HEK293 (cell line): ENCODE results near the gene HLF.

ENCODE experiments used
- CTCF ChIA-PET: fragments of 350-600 bp; formaldehyde crosslinking; extraction: SDS; loops from one replicate; lab custom pipeline; 2021; ENCODE audit warnings: antibody characterized with exemption; lab: Yijun Ruan, JAX
- POLR2A ChIA-PET: fragments of 300-600 bp; formaldehyde crosslinking; extraction: SDS; loops from one replicate; lab custom pipeline; 2020; ENCODE audit warnings: antibody characterized with exemption, inconsistent platforms; lab: Yijun Ruan, JAX
- H3K27ac ChIP-seq: fragments of 200-500 bp; sonication (Bioruptor generic); 2 replicates; pipeline ENCODE4 v1.5.1; 2014; ENCODE audit warnings: low read depth, low read length, control low read depth, inconsistent platforms; ENCODE audit errors: extremely low read depth
- H3K36me3 ChIP-seq, 2 experiments: fragments of 200-500 bp in 1 of 2; sonication (Bioruptor generic) in 1 of 2; 1 replicate in 1 of 2; 2 replicates in 1 of 2; pipeline ENCODE4 v1.5.1; 2014 to 2017; ENCODE audit warnings: inconsistent platforms in 2 of 2, low read length in 2 of 2; ENCODE audit not compliant: control insufficient read depth in 2 of 2, insufficient read depth in 1 of 2
- H3K4me1 ChIP-seq: fragments of 200-500 bp; sonication (Bioruptor generic); 2 replicates; pipeline ENCODE4 v1.5.1; 2014; ENCODE audit warnings: mild to moderate bottlenecking, low read length, inconsistent platforms; ENCODE audit not compliant: control insufficient read depth, insufficient read depth
- H3K4me3 ChIP-seq: 2 replicates; pipeline ENCODE4 v1.5.1; 2011; ENCODE audit warnings: low read depth, mild to moderate bottlenecking, control low read depth, low read length, moderate library complexity
- H3K9me3 ChIP-seq: fragments of 200-500 bp; sonication (Bioruptor generic); 2 replicates; pipeline ENCODE4 v1.5.1; 2014; ENCODE audit warnings: low read depth, low read length, inconsistent platforms; ENCODE audit not compliant: control insufficient read depth, insufficient read depth
- CTCF ChIP-seq: fragments of 450-650 bp; formaldehyde crosslinking; IDR thresholded peaks from 2 replicates; pipeline ENCODE4 v1.5.1; 2016; ENCODE audit warnings: missing biosample characterization, missing genetic modification characterization
- OVOL3 ChIP-seq: fragments of 450-650 bp; formaldehyde crosslinking; IDR thresholded peaks from 2 replicates; pipeline ENCODE4 v1.5.1; 2016; ENCODE audit warnings: missing biosample characterization, missing genetic modification characterization
- ZBTB21 ChIP-seq: fragments of 450-650 bp; formaldehyde crosslinking; IDR thresholded peaks from 2 replicates; pipeline ENCODE4 v1.5.1; 2017; ENCODE audit warnings: missing biosample characterization, missing genetic modification characterization
- ZNF138 ChIP-seq: fragments of 450-650 bp; formaldehyde crosslinking; IDR thresholded peaks from 2 replicates; pipeline ENCODE4 v1.5.1; 2016; ENCODE audit warnings: missing biosample characterization, missing genetic modification characterization, borderline replicate concordance
- ZNF280D ChIP-seq: fragments of 450-650 bp; formaldehyde crosslinking; IDR thresholded peaks from 2 replicates; pipeline ENCODE4 v1.5.1; 2016; ENCODE audit warnings: missing biosample characterization, missing genetic modification characterization
- ZNF544 ChIP-seq: fragments of 450-650 bp; formaldehyde crosslinking; IDR thresholded peaks from 2 replicates; pipeline ENCODE4 v1.5.0; 2017; ENCODE audit warnings: missing biosample characterization, missing genetic modification characterization
- ZNF768 ChIP-seq: fragments of 450-650 bp; formaldehyde crosslinking; IDR thresholded peaks from 2 replicates; pipeline ENCODE4 v1.5.1; 2018; ENCODE audit warnings: missing biosample characterization, mild to moderate bottlenecking, missing genetic modification characterization
- ZNF792 ChIP-seq: fragments of 450-650 bp; formaldehyde crosslinking; IDR thresholded peaks from 2 replicates; pipeline ENCODE4 v1.5.1; 2016; ENCODE audit warnings: missing biosample characterization, missing genetic modification characterization
- TF ChIP-seq, protein P1 (sequence below): fragments of 450-650 bp; formaldehyde crosslinking; IDR thresholded peaks from 2 replicates; pipeline ENCODE4 v1.5.1; 2016; ENCODE audit warnings: missing biosample characterization, missing genetic modification characterization
- TF ChIP-seq, protein P2 (sequence below): fragments of 450-650 bp; formaldehyde crosslinking; IDR thresholded peaks from 2 replicates; pipeline ENCODE4 v1.5.1; 2017; ENCODE audit warnings: missing biosample characterization, missing genetic modification characterization
- TF ChIP-seq, protein P3 (sequence below): fragments of 450-650 bp; formaldehyde crosslinking; IDR thresholded peaks from 2 replicates; pipeline ENCODE4 v1.5.1; 2016; ENCODE audit warnings: missing biosample characterization, missing genetic modification characterization, borderline replicate concordance

HLF gene

GRCh38 chr17:55296699-55297098, 31.9 kb downstream of the HLF start:
- POLR2A ChIA-PET: no interaction called here
- Histone ChIP-seq H3K27ac (no peak overlapping the region), H3K4me1 (no peaks in the 10 kb centered on the region)
- CTCF ChIA-PET: interaction anchor here (0.6 to 2.4 kb wide), 19 partner anchors 8 to 313 kb away, joined by 3 to 9 read pairs (median 3); no protein-coding TSS in a partner anchor
- TF ChIP-seq CTCF (tag by site-specific recombination): no peak
- TF ChIP-seq ZNF792 (tag by site-specific recombination): no peak
- no peak for TF ChIP-seq ZNF280D (tag by site-specific recombination)
- no peak for TF ChIP-seq OVOL3 (tag by site-specific recombination)
- TF ChIP-seq, protein P1, sequence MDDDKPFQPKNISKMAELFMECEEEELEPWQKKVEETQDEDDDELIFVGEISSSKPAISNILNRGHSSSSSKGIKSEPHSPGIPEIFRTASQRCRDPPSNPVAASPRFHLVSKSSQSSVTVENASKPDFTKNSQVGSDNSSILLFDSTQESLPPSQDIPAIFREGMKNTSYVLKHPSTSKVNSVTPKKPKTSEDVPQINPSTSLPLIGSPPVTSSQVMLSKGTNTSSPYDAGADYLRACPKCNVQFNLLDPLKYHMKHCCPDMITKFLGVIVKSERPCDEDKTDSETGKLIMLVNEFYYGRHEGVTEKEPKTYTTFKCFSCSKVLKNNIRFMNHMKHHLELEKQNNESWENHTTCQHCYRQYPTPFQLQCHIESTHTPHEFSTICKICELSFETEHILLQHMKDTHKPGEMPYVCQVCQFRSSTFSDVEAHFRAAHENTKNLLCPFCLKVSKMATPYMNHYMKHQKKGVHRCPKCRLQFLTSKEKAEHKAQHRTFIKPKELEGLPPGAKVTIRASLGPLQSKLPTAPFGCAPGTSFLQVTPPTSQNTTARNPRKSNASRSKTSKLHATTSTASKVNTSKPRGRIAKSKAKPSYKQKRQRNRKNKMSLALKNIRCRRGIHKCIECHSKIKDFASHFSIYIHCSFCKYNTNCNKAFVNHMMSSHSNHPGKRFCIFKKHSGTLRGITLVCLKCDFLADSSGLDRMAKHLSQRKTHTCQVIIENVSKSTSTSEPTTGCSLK (tag by site-specific recombination): no peak
- TF ChIP-seq, protein P2, sequence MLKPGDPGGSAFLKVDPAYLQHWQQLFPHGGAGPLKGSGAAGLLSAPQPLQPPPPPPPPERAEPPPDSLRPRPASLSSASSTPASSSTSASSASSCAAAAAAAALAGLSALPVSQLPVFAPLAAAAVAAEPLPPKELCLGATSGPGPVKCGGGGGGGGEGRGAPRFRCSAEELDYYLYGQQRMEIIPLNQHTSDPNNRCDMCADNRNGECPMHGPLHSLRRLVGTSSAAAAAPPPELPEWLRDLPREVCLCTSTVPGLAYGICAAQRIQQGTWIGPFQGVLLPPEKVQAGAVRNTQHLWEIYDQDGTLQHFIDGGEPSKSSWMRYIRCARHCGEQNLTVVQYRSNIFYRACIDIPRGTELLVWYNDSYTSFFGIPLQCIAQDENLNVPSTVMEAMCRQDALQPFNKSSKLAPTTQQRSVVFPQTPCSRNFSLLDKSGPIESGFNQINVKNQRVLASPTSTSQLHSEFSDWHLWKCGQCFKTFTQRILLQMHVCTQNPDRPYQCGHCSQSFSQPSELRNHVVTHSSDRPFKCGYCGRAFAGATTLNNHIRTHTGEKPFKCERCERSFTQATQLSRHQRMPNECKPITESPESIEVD: no peak
- TF ChIP-seq, protein P3, sequence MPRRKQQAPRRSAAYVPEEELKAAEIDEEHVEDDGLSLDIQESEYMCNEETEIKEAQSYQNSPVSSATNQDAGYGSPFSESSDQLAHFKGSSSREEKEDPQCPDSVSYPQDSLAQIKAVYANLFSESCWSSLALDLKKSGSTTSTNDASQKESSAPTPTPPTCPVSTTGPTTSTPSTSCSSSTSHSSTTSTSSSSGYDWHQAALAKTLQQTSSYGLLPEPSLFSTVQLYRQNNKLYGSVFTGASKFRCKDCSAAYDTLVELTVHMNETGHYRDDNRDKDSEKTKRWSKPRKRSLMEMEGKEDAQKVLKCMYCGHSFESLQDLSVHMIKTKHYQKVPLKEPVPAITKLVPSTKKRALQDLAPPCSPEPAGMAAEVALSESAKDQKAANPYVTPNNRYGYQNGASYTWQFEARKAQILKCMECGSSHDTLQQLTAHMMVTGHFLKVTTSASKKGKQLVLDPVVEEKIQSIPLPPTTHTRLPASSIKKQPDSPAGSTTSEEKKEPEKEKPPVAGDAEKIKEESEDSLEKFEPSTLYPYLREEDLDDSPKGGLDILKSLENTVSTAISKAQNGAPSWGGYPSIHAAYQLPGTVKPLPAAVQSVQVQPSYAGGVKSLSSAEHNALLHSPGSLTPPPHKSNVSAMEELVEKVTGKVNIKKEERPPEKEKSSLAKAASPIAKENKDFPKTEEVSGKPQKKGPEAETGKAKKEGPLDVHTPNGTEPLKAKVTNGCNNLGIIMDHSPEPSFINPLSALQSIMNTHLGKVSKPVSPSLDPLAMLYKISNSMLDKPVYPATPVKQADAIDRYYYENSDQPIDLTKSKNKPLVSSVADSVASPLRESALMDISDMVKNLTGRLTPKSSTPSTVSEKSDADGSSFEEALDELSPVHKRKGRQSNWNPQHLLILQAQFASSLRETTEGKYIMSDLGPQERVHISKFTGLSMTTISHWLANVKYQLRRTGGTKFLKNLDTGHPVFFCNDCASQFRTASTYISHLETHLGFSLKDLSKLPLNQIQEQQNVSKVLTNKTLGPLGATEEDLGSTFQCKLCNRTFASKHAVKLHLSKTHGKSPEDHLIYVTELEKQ (tag by site-specific recombination): no peak
- TF ChIP-seq ZNF544 (tag by site-specific recombination): no peak
- TF ChIP-seq ZNF138 (tag by site-specific recombination): no peak
- no peak for TF ChIP-seq ZNF768
- no peak for TF ChIP-seq ZBTB21 (tag by site-specific recombination)
- TF ChIP-seq, all 188 proteins: peak for 0
- Histone ChIP-seq H3K4me3 (no peak overlapping the region), H3K9me3 (no peaks in the 10 kb centered on the region), H3K36me3 (no peaks in the 10 kb centered on the region)
